ENCODE data around the gene UPB1. TPM values are rescaled to one million over a fixed set of nuclear protein-coding genes. Genes with fewer than 3 reads are reported as not detected.

The UPB1 gene
- 0.29 TPM for polyA plus RNA-seq (2013, experiment 1 of 2)
- 0.15 TPM for polyA plus RNA-seq (2013, experiment 2 of 2)

DNA sequence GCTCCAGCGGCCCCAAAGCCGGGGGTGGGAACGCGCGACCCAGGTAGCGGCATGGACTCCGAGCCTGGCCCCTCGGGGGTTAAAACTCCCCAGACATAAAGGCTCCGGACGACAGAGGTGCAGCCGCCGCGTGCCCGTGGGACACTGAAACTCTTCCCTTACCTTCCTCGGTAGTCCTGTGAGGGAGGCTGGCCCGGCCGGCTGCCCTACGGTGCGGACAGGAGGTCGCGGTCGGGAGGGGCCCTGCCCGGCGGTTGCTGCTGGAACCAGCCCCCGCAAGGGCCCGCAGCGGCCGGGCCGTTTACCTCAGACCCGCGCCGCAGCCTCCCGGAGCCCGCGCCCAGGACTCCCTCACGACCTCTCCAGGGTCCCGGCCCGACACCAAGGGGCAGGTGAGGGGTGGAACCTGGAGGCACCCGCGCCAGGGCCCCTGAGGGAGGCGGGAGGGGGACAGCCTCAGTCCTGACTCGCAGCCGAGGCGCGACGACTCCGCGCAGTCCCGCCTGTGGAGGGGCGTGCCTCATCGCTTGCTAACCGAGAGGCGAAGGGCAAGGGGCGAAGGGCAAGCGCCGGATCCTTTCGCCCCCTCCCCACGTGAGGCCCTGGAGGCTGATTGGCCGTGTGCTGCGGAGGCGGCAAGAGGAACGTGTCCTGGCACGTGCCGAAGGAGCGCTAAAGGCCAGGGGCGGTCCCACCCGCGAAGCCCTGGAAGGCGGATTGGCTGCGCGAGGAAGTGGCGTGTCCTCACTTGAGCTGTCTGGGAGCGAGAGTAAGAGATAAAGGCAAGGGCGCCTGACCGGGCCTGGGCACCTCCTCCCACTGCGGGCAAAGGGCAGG, at the start of gene UPB1:
Gene UPB1, plus strand, starts transcription at position 805 of the 837 bp plus-strand sequence. CDS start 72 bp downstream, outside the sequence.
- Histone ChIP-seq H3K36me3 (ENCODE audit: control insufficient read depth, insufficient read depth, low read length) (no peaks in the 10 kb centered on the region), H3K9me3 (ENCODE audit: control insufficient read depth, low read length) (no peaks in the 10 kb centered on the region), H3K4me3 (ENCODE audit: extremely low read depth, insufficient read depth, low read length, poor library complexity, severe bottlenecking) (peak within 1 kb of the TSS; percentile 19), H3K4me1 (ENCODE audit: control insufficient read depth, insufficient read depth, low read length, poor library complexity, severe bottlenecking) (peaks cover 10% of the 10 kb centered on the region), H3K27ac (ENCODE audit: low read depth, low read length, severe bottlenecking) (no peak within 1 kb of the TSS)
- 40 to 49% methylated on average over 54 to 63 of the region's 76 CpGs for WGBS, 2 experiments (ENCODE audit: insufficient coverage in 2 of 2)

DNA sequence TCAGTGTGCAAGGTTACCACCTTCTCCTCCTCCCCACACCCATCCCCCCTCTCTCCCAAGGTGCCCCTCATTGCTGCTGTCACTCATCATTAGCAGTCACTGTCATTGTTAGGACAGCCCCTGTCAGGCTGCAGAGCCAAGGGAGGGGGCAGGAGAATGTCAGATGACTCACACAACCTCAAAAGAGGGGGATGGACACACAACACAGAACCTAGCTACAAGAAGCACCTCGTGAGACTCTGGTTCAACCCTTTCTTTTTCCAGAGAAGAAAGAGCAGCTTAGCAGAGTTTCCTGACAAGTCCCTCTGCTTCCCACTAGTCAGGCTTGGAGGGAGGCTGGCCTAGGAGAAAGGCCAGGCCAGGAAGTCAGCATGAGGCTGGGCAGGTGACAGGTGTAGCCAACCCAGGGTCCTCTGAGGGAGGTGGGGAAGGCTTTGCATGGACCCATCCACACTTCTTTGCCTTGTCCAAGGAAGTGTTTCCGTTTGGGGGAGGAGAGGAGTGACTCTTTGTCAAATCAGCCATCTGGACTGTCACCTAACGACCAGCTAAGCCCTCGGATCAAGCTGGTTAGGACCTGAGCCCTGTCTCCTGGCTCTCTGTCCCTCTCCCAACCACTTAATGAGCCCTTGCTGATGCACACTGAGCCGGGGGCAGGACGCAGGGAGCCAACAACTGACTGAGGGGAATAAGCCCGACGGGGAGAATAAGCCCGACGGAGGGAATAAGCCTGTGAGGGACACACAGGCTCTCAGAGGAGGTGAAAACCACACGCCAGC, 49.5 kb upstream of the UPB1 start:
- peaks cover 30% of the 10 kb centered on the region for H3K4me1 ChIP-seq (ENCODE audit: control insufficient read depth, insufficient read depth, low read length, poor library complexity, severe bottlenecking)
- H3K4me3 ChIP-seq (ENCODE audit: extremely low read depth, insufficient read depth, low read length, poor library complexity, severe bottlenecking), result no peak overlapping the region
- H3K36me3 ChIP-seq (ENCODE audit: control insufficient read depth, insufficient read depth, low read length), result no peaks in the 10 kb centered on the region
- 57 to 62% methylated on average over 10 to 11 of the region's 11 CpGs for WGBS, 2 experiments (ENCODE audit: insufficient coverage in 2 of 2)
- H3K27ac ChIP-seq (ENCODE audit: low read depth, low read length, severe bottlenecking), result peak overlapping the region; percentile 43
- no peaks in the 10 kb centered on the region for H3K9me3 ChIP-seq (ENCODE audit: control insufficient read depth, low read length)

DNA sequence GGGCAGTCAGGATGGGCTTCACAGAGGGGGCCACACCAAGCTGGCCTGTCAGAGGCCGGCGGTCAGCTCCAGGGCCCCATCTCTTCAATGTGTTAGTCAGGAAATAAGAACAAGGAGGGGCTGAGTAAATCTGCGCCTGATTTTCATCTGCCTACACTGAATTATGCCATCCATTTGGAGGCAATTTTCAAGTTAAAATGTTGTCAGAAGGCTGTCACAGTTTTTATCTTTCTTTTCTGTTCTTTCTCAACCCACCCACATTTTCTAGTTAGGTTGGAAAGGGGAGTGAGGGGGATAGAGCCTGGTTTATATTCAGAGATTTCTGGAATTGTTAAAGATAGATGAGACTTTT, 48.9 kb upstream of the UPB1 start:
- Histone ChIP-seq H3K9me3 (ENCODE audit: control insufficient read depth, low read length) (peaks cover 4% of the 10 kb centered on the region), H3K36me3 (ENCODE audit: control insufficient read depth, insufficient read depth, low read length) (no peaks in the 10 kb centered on the region), H3K27ac (ENCODE audit: low read depth, low read length, severe bottlenecking) (no peak overlapping the region), H3K4me1 (ENCODE audit: control insufficient read depth, insufficient read depth, low read length, poor library complexity, severe bottlenecking) (peaks cover 33% of the 10 kb centered on the region), H3K4me3 (ENCODE audit: extremely low read depth, insufficient read depth, low read length, poor library complexity, severe bottlenecking) (no peak overlapping the region)
- 80 to 90% methylated on average over 1 to 2 of the region's 3 CpGs for WGBS, 2 experiments (ENCODE audit: insufficient coverage in 2 of 2)

- Histone ChIP-seq H3K9me3 (ENCODE audit: control insufficient read depth, low read length) (peaks cover 5% of the 10 kb centered on the region), H3K4me1 (ENCODE audit: control insufficient read depth, insufficient read depth, low read length, poor library complexity, severe bottlenecking) (peaks cover 18% of the 10 kb centered on the region), H3K4me3 (ENCODE audit: extremely low read depth, insufficient read depth, low read length, poor library complexity, severe bottlenecking) (no peak overlapping the region), H3K27ac (ENCODE audit: low read depth, low read length, severe bottlenecking) (peak overlapping the region; percentile 46), H3K36me3 (ENCODE audit: control insufficient read depth, insufficient read depth, low read length) (no peaks in the 10 kb centered on the region)
- WGBS, 2 experiments (ENCODE audit: insufficient coverage in 2 of 2), result 80% methylated on average over 1 of the region's 1 CpG; no CpG with 5 or more reads in 1 of the 2 experiments
Observed at GRCh38 chr22:24450610-24451009, 44.5 kb upstream of the UPB1 start.

GRCh38 chr22:24451162-24451561, 44.0 kb upstream of the UPB1 start:
- peaks cover 5% of the 10 kb centered on the region for H3K9me3 ChIP-seq (ENCODE audit: control insufficient read depth, low read length)
- no peak overlapping the region for H3K4me3 ChIP-seq (ENCODE audit: extremely low read depth, insufficient read depth, low read length, poor library complexity, severe bottlenecking)
- no peaks in the 10 kb centered on the region for H3K36me3 ChIP-seq (ENCODE audit: control insufficient read depth, insufficient read depth, low read length)
- H3K4me1 ChIP-seq (ENCODE audit: control insufficient read depth, insufficient read depth, low read length, poor library complexity, severe bottlenecking), result peaks cover 13% of the 10 kb centered on the region
- no peak overlapping the region for H3K27ac ChIP-seq (ENCODE audit: low read depth, low read length, severe bottlenecking)

DNA sequence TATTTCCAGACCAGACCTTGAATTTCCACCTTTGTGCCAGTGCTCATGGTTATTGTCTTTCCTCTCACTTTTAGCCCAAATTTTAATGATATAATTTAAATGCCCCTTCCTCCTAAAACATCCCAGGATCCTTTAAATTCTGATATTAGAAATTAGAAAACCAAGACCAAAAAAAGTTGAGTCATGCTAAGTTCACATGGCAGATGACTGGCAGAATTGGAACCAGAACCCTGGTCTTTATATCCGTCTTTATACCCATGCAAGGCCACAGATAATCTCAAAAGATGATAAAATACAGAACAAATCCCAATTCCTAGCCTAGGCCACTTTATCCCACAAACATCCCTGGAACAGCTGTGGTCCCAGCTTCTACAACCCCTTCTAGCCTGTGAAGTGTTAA, 41.3 kb upstream of the UPB1 start:
- Histone ChIP-seq H3K27ac (ENCODE audit: low read depth, low read length, severe bottlenecking) (no peak overlapping the region), H3K4me3 (ENCODE audit: extremely low read depth, insufficient read depth, low read length, poor library complexity, severe bottlenecking) (no peak overlapping the region), H3K9me3 (ENCODE audit: control insufficient read depth, low read length) (peaks cover 5% of the 10 kb centered on the region), H3K4me1 (ENCODE audit: control insufficient read depth, insufficient read depth, low read length, poor library complexity, severe bottlenecking) (peaks cover 9% of the 10 kb centered on the region), H3K36me3 (ENCODE audit: control insufficient read depth, insufficient read depth, low read length) (no peaks in the 10 kb centered on the region)
- WGBS, 2 experiments (ENCODE audit: insufficient coverage in 2 of 2), result 78 to 83% methylated on average over 1 of the region's 1 CpG

DNA sequence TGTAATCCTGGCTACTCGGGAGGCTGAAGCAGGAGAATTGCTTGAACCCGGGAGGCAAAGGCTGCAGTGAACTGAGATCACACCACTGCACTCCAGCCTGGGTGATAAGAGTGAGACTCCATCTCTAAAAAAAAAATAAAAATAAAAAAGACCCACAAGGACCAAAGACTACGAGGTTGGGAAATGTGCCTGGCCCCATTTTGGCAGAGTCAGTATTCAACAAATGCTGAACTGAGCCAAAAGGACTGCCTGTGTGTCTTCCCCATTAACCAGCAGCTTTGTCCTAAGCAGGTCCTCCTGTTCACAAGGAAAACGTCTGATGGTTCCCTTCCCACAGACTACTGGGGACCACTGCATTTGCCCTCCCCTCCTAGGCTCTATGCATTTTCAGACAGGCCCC, 40.1 kb upstream of the UPB1 start:
- Histone ChIP-seq H3K36me3 (ENCODE audit: control insufficient read depth, insufficient read depth, low read length) (no peaks in the 10 kb centered on the region), H3K27ac (ENCODE audit: low read depth, low read length, severe bottlenecking) (no peak overlapping the region), H3K4me1 (ENCODE audit: control insufficient read depth, insufficient read depth, low read length, poor library complexity, severe bottlenecking) (peaks cover 16% of the 10 kb centered on the region), H3K4me3 (ENCODE audit: extremely low read depth, insufficient read depth, low read length, poor library complexity, severe bottlenecking) (no peak overlapping the region), H3K9me3 (ENCODE audit: control insufficient read depth, low read length) (peaks cover 5% of the 10 kb centered on the region)
- WGBS, 2 experiments (ENCODE audit: insufficient coverage in 2 of 2), result 79 to 89% methylated on average over 1 to 3 of the region's 4 CpGs

GRCh38 chr22:24455751-24456426, 39.2 kb upstream of the UPB1 start:
- 95 to 97% methylated on average over 3 to 7 of the region's 9 CpGs for WGBS, 2 experiments (ENCODE audit: insufficient coverage in 2 of 2)

DNA sequence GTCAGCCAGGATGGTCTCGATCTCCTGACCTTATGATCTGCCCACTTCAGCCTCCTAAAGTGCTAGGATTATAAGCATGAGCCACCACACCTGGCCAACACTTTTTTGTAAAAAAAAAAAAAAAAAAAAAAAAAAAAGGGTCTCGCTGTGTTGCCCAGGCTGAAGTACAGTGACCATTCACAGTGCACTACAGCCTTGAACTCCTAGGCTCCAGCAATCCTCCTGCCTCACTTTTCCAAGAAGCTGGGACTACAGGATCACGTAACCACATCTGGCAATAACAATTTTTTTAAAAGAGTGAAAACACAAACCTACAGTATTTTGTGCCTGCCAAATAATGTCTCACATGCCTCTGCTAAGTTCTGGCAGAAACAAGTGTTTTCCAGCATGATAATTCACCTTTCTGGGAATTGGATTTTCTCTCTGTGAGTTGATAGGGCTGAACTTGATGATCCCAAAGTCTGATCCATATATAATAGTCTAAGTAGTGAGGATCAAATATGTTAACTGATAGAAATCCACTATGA, 37.2 kb upstream of the UPB1 start:
- H3K4me3 ChIP-seq (ENCODE audit: extremely low read depth, insufficient read depth, low read length, poor library complexity, severe bottlenecking), result no peak overlapping the region
- H3K27ac ChIP-seq (ENCODE audit: low read depth, low read length, severe bottlenecking), result no peak overlapping the region
- no peaks in the 10 kb centered on the region for H3K9me3 ChIP-seq (ENCODE audit: control insufficient read depth, low read length)
- H3K36me3 ChIP-seq (ENCODE audit: control insufficient read depth, insufficient read depth, low read length), result no peaks in the 10 kb centered on the region
- no CpG with 5 or more reads among the region's 3 CpGs for WGBS, 2 experiments (ENCODE audit: insufficient coverage in 2 of 2)
- H3K4me1 ChIP-seq (ENCODE audit: control insufficient read depth, insufficient read depth, low read length, poor library complexity, severe bottlenecking), result peaks cover 18% of the 10 kb centered on the region

More at GRCh38 chr22:24455751-24456426, 39.2 kb upstream of the UPB1 start:
- H3K4me3 ChIP-seq (ENCODE audit: extremely low read depth, insufficient read depth, low read length, poor library complexity, severe bottlenecking), result no peak overlapping the region
- peaks cover 4% of the 10 kb centered on the region for H3K9me3 ChIP-seq (ENCODE audit: control insufficient read depth, low read length)
- peaks cover 19% of the 10 kb centered on the region for H3K4me1 ChIP-seq (ENCODE audit: control insufficient read depth, insufficient read depth, low read length, poor library complexity, severe bottlenecking)
- no peak overlapping the region for H3K27ac ChIP-seq (ENCODE audit: low read depth, low read length, severe bottlenecking)
- no peaks in the 10 kb centered on the region for H3K36me3 ChIP-seq (ENCODE audit: control insufficient read depth, insufficient read depth, low read length)

GRCh38 chr22:24459911-24460310, 35.2 kb upstream of the UPB1 start:
- Histone ChIP-seq H3K9me3 (ENCODE audit: control insufficient read depth, low read length) (no peaks in the 10 kb centered on the region), H3K4me1 (ENCODE audit: control insufficient read depth, insufficient read depth, low read length, poor library complexity, severe bottlenecking) (peaks cover 20% of the 10 kb centered on the region), H3K36me3 (ENCODE audit: control insufficient read depth, insufficient read depth, low read length) (no peaks in the 10 kb centered on the region), H3K4me3 (ENCODE audit: extremely low read depth, insufficient read depth, low read length, poor library complexity, severe bottlenecking) (no peak overlapping the region), H3K27ac (ENCODE audit: low read depth, low read length, severe bottlenecking) (peak overlapping the region; percentile 41)
- WGBS, 2 experiments (ENCODE audit: insufficient coverage in 2 of 2), result 50 to 80% methylated on average over 1 of the region's 1 CpG
